A673 (cell line): ENCODE data around the gene CMTR2.

Source experiments
- CTCF ChIP-seq: fragments of 300-800, 200-600 bp; sonication (generic); conservative IDR thresholded peaks from 2 replicates; pipeline ENCODE4 v1.5.1; 2017; ENCODE audit warnings: low read depth, mild to moderate bottlenecking, antibody characterized with exemption, low read length, moderate library complexity, mixed read lengths
- EZH2 ChIP-seq: fragments of 200-600 bp; sonication (generic); IDR thresholded peaks from 2 replicates; pipeline ENCODE4 v1.6.1; 2017; ENCODE audit warnings: borderline replicate concordance, low read depth, mild to moderate bottlenecking, mixed read lengths, antibody characterized with exemption, low read length; ENCODE audit not compliant: poor library complexity, severe bottlenecking

- TF ChIP-seq CTCF (no peak), EZH2 (no peak)
These were observed 30.8 kb downstream of the CMTR2 start for GRCh38 chr16:71258372-71258771.
